Kidney epithelial cell (primary cell): Measurements from ENCODE around the gene A1BG. TPM values are rescaled to one million over a fixed set of nuclear protein-coding genes. Genes with fewer than 3 reads are reported as not detected.

Experiments
- DNase-seq: peaks from one replicate; pipeline ENCODE4 v3.0.0-alpha.2; 2010; ENCODE audit warnings: low read depth
- H3K27me3 ChIP-seq: 2 replicates; pipeline ENCODE4 v1.6.0; 2011; ENCODE audit warnings: low read length; ENCODE audit not compliant: control insufficient read depth, insufficient read depth
- H3K36me3 ChIP-seq: 2 replicates; pipeline ENCODE4 v1.5.1; 2011; ENCODE audit warnings: low read length; ENCODE audit not compliant: control insufficient read depth, insufficient read depth
- H3K4me3 ChIP-seq: 2 replicates; pipeline ENCODE4 v1.5.1; 2011; ENCODE audit warnings: low read depth, mild to moderate bottlenecking, control low read depth, low read length
- total RNA-seq: library from RNA; depleted of rRNA; stranded (reverse); fragments of >200 nt; gene quantifications from 2 replicates; pipeline ENCODE4 v1.2.3, GENCODE V29; 2015
- TF ChIP-seq, protein P1 (sequence below): IDR thresholded peaks from 2 replicates; pipeline ENCODE4 v1.5.1; 2011; ENCODE audit warnings: mild to moderate bottlenecking, moderate library complexity, low read length, control low read depth, inconsistent platforms; ENCODE audit not compliant: insufficient read depth, poor library complexity, severe bottlenecking

The A1BG gene
- total RNA-seq, 1 donor from 2014 or later: 8.1 TPM

DNA sequence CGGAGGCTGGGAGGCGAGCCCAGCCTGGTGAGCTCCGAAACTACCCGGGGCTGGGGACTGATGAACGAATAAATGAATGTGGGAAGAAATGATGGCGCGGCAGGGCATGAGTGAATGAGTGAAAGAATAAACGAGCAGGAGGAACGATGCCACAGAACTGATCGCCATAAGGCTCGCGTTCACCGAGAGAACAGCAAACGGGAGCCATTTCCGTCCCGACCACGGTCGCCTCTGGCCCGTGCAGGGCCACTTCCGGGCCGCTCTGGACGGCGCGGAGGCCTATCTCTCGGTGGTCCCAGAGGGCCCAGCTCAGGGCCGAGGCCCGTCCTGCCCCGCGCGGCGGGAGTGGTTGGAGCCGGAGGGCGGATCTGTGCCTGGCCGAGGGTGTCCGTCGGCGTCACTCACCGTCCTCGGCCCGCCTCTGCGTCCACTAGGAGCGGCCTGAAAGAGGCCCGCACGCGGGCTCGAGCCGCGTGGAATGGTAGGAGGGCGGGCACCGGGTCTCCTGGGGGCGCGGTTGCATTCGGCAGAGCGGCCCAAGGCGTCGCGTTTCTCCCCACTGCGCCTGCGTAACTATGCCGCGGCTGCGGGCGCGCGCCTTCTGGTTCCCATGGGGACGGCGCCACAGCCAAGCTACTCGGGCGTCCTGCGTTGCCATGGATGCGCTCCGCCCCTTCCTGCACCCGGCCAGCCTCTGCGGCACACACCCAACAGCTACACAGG lies 9.1 kb upstream of the A1BG start, which contains the start of gene ZNF497:
TSS of gene ZNF497 (minus strand) at position 480 of the 723 bp plus-strand sequence. CDS start 5,116 bp downstream, outside the sequence.
- Histone ChIP-seq H3K36me3 (no peaks in the 10 kb centered on the region), H3K4me3 (peak within 1 kb of the TSS; percentile 55), H3K27me3 (peaks cover 2% of the 10 kb centered on the region)
- peak; percentile 75 for DNase-seq
- TF ChIP-seq, protein P1, sequence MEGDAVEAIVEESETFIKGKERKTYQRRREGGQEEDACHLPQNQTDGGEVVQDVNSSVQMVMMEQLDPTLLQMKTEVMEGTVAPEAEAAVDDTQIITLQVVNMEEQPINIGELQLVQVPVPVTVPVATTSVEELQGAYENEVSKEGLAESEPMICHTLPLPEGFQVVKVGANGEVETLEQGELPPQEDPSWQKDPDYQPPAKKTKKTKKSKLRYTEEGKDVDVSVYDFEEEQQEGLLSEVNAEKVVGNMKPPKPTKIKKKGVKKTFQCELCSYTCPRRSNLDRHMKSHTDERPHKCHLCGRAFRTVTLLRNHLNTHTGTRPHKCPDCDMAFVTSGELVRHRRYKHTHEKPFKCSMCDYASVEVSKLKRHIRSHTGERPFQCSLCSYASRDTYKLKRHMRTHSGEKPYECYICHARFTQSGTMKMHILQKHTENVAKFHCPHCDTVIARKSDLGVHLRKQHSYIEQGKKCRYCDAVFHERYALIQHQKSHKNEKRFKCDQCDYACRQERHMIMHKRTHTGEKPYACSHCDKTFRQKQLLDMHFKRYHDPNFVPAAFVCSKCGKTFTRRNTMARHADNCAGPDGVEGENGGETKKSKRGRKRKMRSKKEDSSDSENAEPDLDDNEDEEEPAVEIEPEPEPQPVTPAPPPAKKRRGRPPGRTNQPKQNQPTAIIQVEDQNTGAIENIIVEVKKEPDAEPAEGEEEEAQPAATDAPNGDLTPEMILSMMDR: no peak

DNA sequence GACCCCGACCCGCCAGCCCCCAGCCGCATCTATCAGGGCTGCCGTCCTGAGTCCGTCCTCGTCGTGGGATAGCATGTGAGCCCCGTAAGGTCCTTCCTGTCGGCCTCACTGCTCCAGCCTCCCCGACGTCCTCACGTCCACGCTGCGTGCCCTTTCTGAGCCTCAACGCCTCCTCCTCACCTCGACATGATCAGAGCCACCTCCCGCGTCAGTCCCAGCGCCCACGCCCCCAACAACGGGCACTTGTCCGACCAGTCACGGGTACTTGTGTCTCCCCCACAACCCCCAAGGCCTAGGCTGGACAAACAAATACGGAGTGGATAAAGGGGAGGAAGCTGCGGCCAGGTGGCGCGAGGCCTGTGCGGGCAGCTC lies 8.6 kb upstream of the A1BG start:
- Histone ChIP-seq H3K27me3 (peaks cover 6% of the 10 kb centered on the region), H3K4me3 (peak overlapping the region; percentile 55), H3K36me3 (no peaks in the 10 kb centered on the region)
- TF ChIP-seq, protein P1: no peak
- DNase-seq: no peak

DNA sequence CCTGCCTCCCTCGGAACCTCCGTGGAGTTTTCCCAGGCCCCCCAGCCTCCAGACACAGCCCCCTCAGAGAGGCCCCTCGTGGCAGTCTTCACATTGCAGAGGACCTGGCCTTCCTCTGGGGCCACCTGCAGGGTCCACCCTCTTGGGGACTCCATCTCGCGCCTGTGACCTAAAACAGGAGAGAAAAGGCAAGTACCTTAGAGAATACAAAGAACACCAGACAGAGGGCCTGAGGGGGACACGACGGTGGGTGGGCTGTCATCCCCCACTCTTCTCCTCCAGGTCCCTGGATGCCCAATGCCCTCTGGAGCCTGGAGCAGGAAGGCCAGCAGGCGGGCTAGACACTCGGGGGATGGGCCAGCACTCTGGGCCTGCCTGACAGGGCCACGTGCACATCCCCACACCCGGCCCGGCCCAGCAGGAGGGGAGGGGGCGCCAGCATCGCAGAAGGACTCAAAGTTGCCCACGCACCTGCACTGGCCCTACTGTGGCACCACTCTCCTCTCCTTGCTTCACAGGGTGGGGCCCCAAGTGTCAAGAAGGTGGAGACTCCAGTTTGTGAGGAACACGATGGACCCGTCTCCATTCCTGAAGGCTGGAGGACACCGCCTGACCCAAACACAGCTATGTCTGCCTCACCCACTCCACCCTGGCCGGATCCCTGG lies 4.3 kb upstream of the A1BG start:
- H3K4me3 ChIP-seq: no peak overlapping the region
- TF ChIP-seq, protein P1: no peak
- H3K36me3 ChIP-seq: no peaks in the 10 kb centered on the region
- peaks cover 35% of the 10 kb centered on the region for H3K27me3 ChIP-seq
- no peak for DNase-seq

DNA sequence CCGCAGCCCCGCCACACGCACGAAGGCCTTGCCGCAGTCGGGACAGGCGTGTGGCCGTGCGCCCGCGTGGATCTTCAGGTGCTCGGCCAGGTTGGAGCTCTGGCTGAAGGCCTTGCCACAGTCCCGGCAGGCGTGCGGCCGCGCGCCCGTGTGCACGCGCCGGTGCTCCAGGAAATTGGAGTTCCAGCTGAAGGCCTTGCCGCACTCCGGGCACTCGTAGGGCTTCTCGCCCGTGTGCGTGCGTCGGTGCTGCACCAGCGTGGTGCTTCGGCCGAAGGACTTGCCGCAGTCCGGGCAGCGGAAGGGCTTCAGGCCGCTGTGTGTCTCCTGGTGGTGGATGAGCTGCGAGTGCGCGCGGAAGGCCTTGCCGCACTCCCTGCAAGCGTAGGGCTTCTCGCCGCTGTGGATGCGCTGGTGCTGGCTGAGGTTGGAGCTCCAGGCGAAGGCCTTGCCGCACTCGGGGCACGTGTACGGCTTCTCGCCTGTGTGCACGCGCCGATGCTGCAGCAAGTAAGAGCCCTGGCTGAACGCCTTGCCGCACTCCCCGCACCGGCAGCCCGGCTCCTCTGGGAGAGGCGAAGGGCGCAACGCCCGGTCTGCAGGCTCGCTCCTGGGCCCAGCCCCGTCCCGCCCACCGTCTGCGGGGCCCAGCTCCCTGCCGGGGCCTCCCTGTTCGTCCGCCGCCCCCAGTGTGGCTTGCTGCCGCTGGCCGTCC lies 3.6 kb upstream of the A1BG start:
- no peak for DNase-seq

DNA sequence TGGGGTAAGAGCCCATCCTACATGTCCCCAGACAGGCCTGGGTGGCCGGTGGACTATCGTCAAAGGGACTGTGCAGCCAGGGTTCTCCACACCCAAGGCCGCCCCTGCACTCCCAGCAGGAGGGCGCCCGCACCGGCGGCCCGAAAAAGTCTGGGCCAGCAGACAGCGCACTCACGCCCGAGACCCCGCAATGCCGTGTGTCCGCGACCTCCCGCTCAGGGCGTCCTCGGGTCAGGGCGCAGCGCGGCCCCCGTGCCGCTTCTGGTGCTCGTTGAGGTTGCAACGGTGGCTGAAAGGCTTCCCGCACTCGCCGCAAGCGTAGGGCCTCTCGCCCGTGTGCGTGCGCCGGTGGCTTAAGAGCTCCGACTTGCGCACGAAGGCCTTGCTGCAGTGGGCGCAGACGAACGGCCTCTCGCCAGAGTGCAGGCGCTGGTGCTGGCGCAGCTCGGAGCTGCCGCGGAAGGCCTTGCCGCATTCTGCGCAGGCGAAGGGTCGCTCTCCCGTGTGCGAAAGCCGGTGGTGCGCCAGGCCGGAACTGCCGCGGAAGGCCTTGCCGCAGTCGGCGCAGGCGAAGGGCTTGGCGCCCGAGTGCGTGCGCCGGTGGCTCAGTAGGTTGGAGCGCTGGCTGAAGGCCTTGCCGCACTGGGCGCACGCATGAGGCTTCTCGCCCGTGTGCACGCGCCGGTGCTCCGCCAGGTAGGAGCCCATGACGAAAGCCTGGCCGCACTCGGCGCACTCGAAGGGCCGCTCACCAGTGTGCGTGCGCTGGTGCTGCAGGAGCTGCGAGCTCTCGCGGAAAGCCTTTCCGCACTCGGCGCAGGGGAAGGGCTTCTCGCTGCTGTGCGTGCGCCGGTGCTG lies 2.8 kb upstream of the A1BG start:
- H3K4me3 ChIP-seq: no peak overlapping the region
- TF ChIP-seq, protein P1: no peak
- DNase-seq: no peak

More for the DNA sequence above, 3.6 kb upstream of the A1BG start:
- Histone ChIP-seq H3K36me3 (no peaks in the 10 kb centered on the region), H3K27me3 (peaks cover 41% of the 10 kb centered on the region), H3K4me3 (no peak overlapping the region)
- TF ChIP-seq, protein P1: no peak

More for the DNA sequence above, 2.8 kb upstream of the A1BG start:
- Histone ChIP-seq H3K27me3 (peaks cover 45% of the 10 kb centered on the region), H3K36me3 (no peaks in the 10 kb centered on the region)
